Measurements from ENCODE around the gene FAM13C.

DNA sequence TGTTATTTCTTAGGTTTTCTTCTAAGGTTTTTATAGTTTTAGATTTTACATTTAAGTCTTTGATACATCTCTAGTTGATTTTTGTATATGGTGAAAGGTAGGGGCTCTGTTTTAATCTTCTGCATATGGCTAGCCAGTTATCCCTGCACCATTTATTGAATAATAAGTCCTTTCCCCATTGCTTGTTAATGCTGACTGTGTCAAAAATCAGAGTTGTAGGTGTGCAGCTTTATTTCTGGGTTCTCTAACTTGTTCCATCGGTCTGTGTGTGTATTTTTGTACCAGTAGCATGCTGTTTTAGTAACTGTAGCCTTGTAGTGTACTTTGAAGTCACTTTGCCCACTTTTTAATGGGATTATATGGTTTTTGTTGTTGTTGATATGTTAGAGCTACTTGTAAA lies 37.9 kb upstream of the FAM13C start:
- TF ChIP-seq POLR2A (IDR thresholded peaks at IDR 0.05): no peak
- TF ChIP-seq, protein P1, sequence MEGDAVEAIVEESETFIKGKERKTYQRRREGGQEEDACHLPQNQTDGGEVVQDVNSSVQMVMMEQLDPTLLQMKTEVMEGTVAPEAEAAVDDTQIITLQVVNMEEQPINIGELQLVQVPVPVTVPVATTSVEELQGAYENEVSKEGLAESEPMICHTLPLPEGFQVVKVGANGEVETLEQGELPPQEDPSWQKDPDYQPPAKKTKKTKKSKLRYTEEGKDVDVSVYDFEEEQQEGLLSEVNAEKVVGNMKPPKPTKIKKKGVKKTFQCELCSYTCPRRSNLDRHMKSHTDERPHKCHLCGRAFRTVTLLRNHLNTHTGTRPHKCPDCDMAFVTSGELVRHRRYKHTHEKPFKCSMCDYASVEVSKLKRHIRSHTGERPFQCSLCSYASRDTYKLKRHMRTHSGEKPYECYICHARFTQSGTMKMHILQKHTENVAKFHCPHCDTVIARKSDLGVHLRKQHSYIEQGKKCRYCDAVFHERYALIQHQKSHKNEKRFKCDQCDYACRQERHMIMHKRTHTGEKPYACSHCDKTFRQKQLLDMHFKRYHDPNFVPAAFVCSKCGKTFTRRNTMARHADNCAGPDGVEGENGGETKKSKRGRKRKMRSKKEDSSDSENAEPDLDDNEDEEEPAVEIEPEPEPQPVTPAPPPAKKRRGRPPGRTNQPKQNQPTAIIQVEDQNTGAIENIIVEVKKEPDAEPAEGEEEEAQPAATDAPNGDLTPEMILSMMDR (IDR thresholded peaks at IDR 0.05): no peak
